ENCODE data around the gene IGHMBP2. TPM values are rescaled to one million over a fixed set of nuclear protein-coding genes. Genes with fewer than 3 reads are reported as not detected.

Gene IGHMBP2
- total RNA-seq, 2 donors from 2014 or later, result 24.7 to 40.8 TPM

GRCh38 chr11:68950762-68951161, 47.1 kb downstream of the IGHMBP2 start:
- no peak overlapping the region for H3K4me3 ChIP-seq
- no peaks in the 10 kb centered on the region for H3K9me3 ChIP-seq
- no peak for ATAC-seq (ENCODE audit: insufficient number of reproducible peaks, low FRiP score, low read depth)
- peaks cover 7 to 20% of the 10 kb centered on the region in 2 donors for H3K4me1 ChIP-seq (ENCODE audit: control insufficient read depth in 1 of 2, low read depth in 2 of 2)
- no peaks in the 10 kb centered on the region for H3K36me3 ChIP-seq
- TF ChIP-seq CTCF (IDR thresholded peaks at IDR 0.05), result no peak
- no peaks in the 10 kb centered on the region for H3K27me3 ChIP-seq (replicated peaks; ENCODE audit: insufficient read depth)
- DNase-seq (ENCODE audit: low spot score), result no peak
- H3K27ac ChIP-seq, result no peak overlapping the region

- H3K27ac ChIP-seq, result no peak overlapping the region
- H3K4me3 ChIP-seq, result peak overlapping the region; percentile 4
Observed at GRCh38 chr11:68954836-68955606, 51.3 kb downstream of the IGHMBP2 start.

GRCh38 chr11:68955607-68955958, 51.9 kb downstream of the IGHMBP2 start:
- no peaks in the 10 kb centered on the region for H3K9me3 ChIP-seq
- no peak overlapping the region for H3K27ac ChIP-seq
- no peaks in the 10 kb centered on the region for H3K27me3 ChIP-seq (replicated peaks; ENCODE audit: insufficient read depth)
- TF ChIP-seq CTCF (IDR thresholded peaks at IDR 0.05), result no peak
- ATAC-seq (ENCODE audit: insufficient number of reproducible peaks, low FRiP score, low read depth), result no peak
- H3K36me3 ChIP-seq, result no peaks in the 10 kb centered on the region
- DNase-seq (ENCODE audit: low spot score), result no peak
- peak overlapping the region; percentile 4 for H3K4me3 ChIP-seq
- H3K4me1 ChIP-seq (ENCODE audit: control insufficient read depth in 1 of 2, low read depth in 2 of 2), result peaks cover 0 to 3% of the 10 kb centered on the region in 2 donors

More at GRCh38 chr11:68954836-68955606, 51.3 kb downstream of the IGHMBP2 start:
- TF ChIP-seq CTCF (IDR thresholded peaks at IDR 0.05), result no peak
- no peaks in the 10 kb centered on the region for H3K9me3 ChIP-seq
- no peaks in the 10 kb centered on the region for H3K27me3 ChIP-seq (replicated peaks; ENCODE audit: insufficient read depth)
- H3K4me1 ChIP-seq (ENCODE audit: control insufficient read depth in 1 of 2, low read depth in 2 of 2), result peaks cover 3% of the 10 kb centered on the region in 2 donors
- DNase-seq (ENCODE audit: low spot score) (no peak), ATAC-seq (ENCODE audit: insufficient number of reproducible peaks, low FRiP score, low read depth) (no peak)
- no peaks in the 10 kb centered on the region for H3K36me3 ChIP-seq

GRCh38 chr11:68956142-68956541, 52.5 kb downstream of the IGHMBP2 start:
- TF ChIP-seq CTCF (IDR thresholded peaks at IDR 0.05), result no peak

GRCh38 chr11:68956547-68957254, 53.0 kb downstream of the IGHMBP2 start:
- no peaks in the 10 kb centered on the region for H3K9me3 ChIP-seq
- ATAC-seq (ENCODE audit: insufficient number of reproducible peaks, low FRiP score, low read depth), result no peak
- peaks cover 0 to 3% of the 10 kb centered on the region in 2 donors for H3K4me1 ChIP-seq (ENCODE audit: control insufficient read depth in 1 of 2, low read depth in 2 of 2)
- TF ChIP-seq CTCF (IDR thresholded peaks at IDR 0.05), result no peak
- no peak for DNase-seq (ENCODE audit: low spot score)
- H3K27me3 ChIP-seq (replicated peaks; ENCODE audit: insufficient read depth), result no peaks in the 10 kb centered on the region
- H3K27ac ChIP-seq, result no peak overlapping the region
- no peak overlapping the region for H3K4me3 ChIP-seq
- no peaks in the 10 kb centered on the region for H3K36me3 ChIP-seq

More at GRCh38 chr11:68956142-68956541, 52.5 kb downstream of the IGHMBP2 start:
- Histone ChIP-seq H3K4me1 (ENCODE audit: control insufficient read depth in 1 of 2, low read depth in 2 of 2) (peaks cover 0 to 3% of the 10 kb centered on the region in 2 donors), H3K27me3 (replicated peaks; ENCODE audit: insufficient read depth) (no peaks in the 10 kb centered on the region), H3K36me3 (no peaks in the 10 kb centered on the region), H3K4me3 (no peak overlapping the region), H3K27ac (no peak overlapping the region), H3K9me3 (no peaks in the 10 kb centered on the region)
- DNase-seq (ENCODE audit: low spot score) (no peak), ATAC-seq (ENCODE audit: insufficient number of reproducible peaks, low FRiP score, low read depth) (no peak)

All from thoracic aorta (tissue), 2 donors.